Liver (tissue), 2 donors: Measurements from ENCODE around the gene ORC6.

Experiments
- MAX ChIP-seq: IDR thresholded peaks from 2 replicates; pipeline ENCODE4 v1.6.1; 2016; ENCODE audit warnings: antibody characterized with exemption
- TF ChIP-seq, protein P1 (sequence below): fragments of 150-350 bp; IDR thresholded peaks from 2 replicates; pipeline ENCODE4 v1.5.1; 2017; ENCODE audit warnings: improper control_type of control experiment, low read depth, low read length; ENCODE audit not compliant: missing input control
- donor health status: healthy.

GRCh38 chr16:46743232-46743719 is 53.8 kb downstream of the ORC6 start:
- TF ChIP-seq, protein P1, sequence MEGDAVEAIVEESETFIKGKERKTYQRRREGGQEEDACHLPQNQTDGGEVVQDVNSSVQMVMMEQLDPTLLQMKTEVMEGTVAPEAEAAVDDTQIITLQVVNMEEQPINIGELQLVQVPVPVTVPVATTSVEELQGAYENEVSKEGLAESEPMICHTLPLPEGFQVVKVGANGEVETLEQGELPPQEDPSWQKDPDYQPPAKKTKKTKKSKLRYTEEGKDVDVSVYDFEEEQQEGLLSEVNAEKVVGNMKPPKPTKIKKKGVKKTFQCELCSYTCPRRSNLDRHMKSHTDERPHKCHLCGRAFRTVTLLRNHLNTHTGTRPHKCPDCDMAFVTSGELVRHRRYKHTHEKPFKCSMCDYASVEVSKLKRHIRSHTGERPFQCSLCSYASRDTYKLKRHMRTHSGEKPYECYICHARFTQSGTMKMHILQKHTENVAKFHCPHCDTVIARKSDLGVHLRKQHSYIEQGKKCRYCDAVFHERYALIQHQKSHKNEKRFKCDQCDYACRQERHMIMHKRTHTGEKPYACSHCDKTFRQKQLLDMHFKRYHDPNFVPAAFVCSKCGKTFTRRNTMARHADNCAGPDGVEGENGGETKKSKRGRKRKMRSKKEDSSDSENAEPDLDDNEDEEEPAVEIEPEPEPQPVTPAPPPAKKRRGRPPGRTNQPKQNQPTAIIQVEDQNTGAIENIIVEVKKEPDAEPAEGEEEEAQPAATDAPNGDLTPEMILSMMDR = no peak
- no peak for TF ChIP-seq MAX
